GM18861 (cell line): ENCODE data around the gene EML1.

ENCODE experiments used
- ATAC-seq: cut with Tn5 transposase; IDR thresholded peaks from one replicate; pipeline ENCODE4 v1.9.1; 2021; ENCODE audit not compliant: unreplicated experiment

EML1 gene

GRCh38 chr14:99891266-99891665 is 98.1 kb downstream of the EML1 start:
- no peak for ATAC-seq

GRCh38 chr14:99891900-99892299 is 98.7 kb downstream of the EML1 start:
- ATAC-seq = no peak

- no peak for ATAC-seq
These were observed 99.2 kb downstream of the EML1 start for GRCh38 chr14:99892406-99892805.

GRCh38 chr14:99896361-99896760 is 103.1 kb downstream of the EML1 start:
- ATAC-seq = no peak

GRCh38 chr14:99899578-99900178 is 106.5 kb downstream of the EML1 start:
- no peak for ATAC-seq

GRCh38 chr14:99902925-99903324 is 109.7 kb downstream of the EML1 start:
- ATAC-seq = no peak

GRCh38 chr14:99904506-99904905 is 111.3 kb downstream of the EML1 start:
- no peak for ATAC-seq

GRCh38 chr14:99905121-99905520 is 111.9 kb downstream of the EML1 start:
- ATAC-seq = no peak

GRCh38 chr14:99907761-99908652 is 114.8 kb downstream of the EML1 start:
- no peak for ATAC-seq

GRCh38 chr14:99908653-99909250 is 115.5 kb downstream of the EML1 start:
- no peak for ATAC-seq

GRCh38 chr14:99909513-99910064 is 116.4 kb downstream of the EML1 start:
- ATAC-seq = no peak

GRCh38 chr14:99910337-99911309 is 117.4 kb downstream of the EML1 start:
- no peak for ATAC-seq

- ATAC-seq = no peak
These were observed 122.3 kb downstream of the EML1 start for GRCh38 chr14:99915305-99916090.

- ATAC-seq = no peak
These were observed 122.8 kb downstream of the EML1 start for GRCh38 chr14:99916091-99916383.

- ATAC-seq = no peak
These were observed 125.6 kb downstream of the EML1 start for GRCh38 chr14:99918781-99919180.

- ATAC-seq = no peak
These were observed 128.2 kb downstream of the EML1 start for GRCh38 chr14:99921425-99921824.

- ATAC-seq = no peak
These were observed 131.2 kb downstream of the EML1 start for GRCh38 chr14:99924379-99924778.

- ATAC-seq = no peak
These were observed 132.3 kb downstream of the EML1 start for GRCh38 chr14:99925471-99925870.

- ATAC-seq = no peak
These were observed 135.8 kb downstream of the EML1 start for GRCh38 chr14:99928963-99929362.

GRCh38 chr14:99929601-99930000 is 136.4 kb downstream of the EML1 start:
- ATAC-seq = no peak
